ENCODE results near the gene PABPN1. TPM values are rescaled to one million over a fixed set of nuclear protein-coding genes. Genes with fewer than 3 reads are reported as not detected.

The PABPN1 gene
- total RNA-seq, 1 donor from 2014 or later, result 162 TPM

- H3K4me2 ChIP-seq (ENCODE audit: low read length), result peak within 1 kb of the TSS; percentile 95
- H3K79me2 ChIP-seq (ENCODE audit: insufficient read depth, low read length), result no peaks in the 10 kb centered on the region
- H3K9me3 Mint-ChIP-seq (ENCODE audit: unreplicated experiment), result peaks cover 6% of the 10 kb centered on the region
- no peak for TF ChIP-seq EZH2 (IDR thresholded peaks at IDR 0.05; ENCODE audit: insufficient read depth, low read length)
- TF ChIP-seq, protein P1, sequence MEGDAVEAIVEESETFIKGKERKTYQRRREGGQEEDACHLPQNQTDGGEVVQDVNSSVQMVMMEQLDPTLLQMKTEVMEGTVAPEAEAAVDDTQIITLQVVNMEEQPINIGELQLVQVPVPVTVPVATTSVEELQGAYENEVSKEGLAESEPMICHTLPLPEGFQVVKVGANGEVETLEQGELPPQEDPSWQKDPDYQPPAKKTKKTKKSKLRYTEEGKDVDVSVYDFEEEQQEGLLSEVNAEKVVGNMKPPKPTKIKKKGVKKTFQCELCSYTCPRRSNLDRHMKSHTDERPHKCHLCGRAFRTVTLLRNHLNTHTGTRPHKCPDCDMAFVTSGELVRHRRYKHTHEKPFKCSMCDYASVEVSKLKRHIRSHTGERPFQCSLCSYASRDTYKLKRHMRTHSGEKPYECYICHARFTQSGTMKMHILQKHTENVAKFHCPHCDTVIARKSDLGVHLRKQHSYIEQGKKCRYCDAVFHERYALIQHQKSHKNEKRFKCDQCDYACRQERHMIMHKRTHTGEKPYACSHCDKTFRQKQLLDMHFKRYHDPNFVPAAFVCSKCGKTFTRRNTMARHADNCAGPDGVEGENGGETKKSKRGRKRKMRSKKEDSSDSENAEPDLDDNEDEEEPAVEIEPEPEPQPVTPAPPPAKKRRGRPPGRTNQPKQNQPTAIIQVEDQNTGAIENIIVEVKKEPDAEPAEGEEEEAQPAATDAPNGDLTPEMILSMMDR (IDR thresholded peaks at IDR 0.05; ENCODE audit: insufficient read depth, low read depth, low read length), result no peak
- H3K27me3 ChIP-seq (ENCODE audit: insufficient read depth, low read length), result peaks cover 2% of the 10 kb centered on the region
- peak within 1 kb of the TSS; percentile 85 for H3K4me3 Mint-ChIP-seq (ENCODE audit: unreplicated experiment)
- H3K27ac Mint-ChIP-seq (ENCODE audit: unreplicated experiment), result peak within 1 kb of the TSS; percentile 68
- no peaks in the 10 kb centered on the region for H3K36me3 ChIP-seq (ENCODE audit: insufficient read depth, low read length)
- peaks cover 2% of the 10 kb centered on the region for H3K4me1 Mint-ChIP-seq (ENCODE audit: low read depth, unreplicated experiment)
- peaks cover 20% of the 10 kb centered on the region for H3K27me3 Mint-ChIP-seq (ENCODE audit: low read depth, unreplicated experiment)
- H2AFZ ChIP-seq (ENCODE audit: low read depth, low read length), result peak within 1 kb of the TSS; percentile 84
- peaks cover 18% of the 10 kb centered on the region for H3K36me3 Mint-ChIP-seq (ENCODE audit: low read depth, unreplicated experiment)
- peak within 1 kb of the TSS; percentile 71 for H3K4me3 ChIP-seq (ENCODE audit: insufficient read depth, low read depth, low read length)
- FAIRE-seq (no peak), DNase-seq (ENCODE audit: low read depth) (peak; percentile 84)
- H3K9me3 ChIP-seq (ENCODE audit: insufficient read depth, low read depth, low read length), result no peaks in the 10 kb centered on the region
- peak within 1 kb of the TSS; percentile 38 for H3K27ac ChIP-seq (ENCODE audit: low read depth, low read length)
- no peaks in the 10 kb centered on the region for H3K4me1 ChIP-seq (ENCODE audit: insufficient read depth, low read length)
- peak within 1 kb of the TSS; percentile 74 for H3K9ac ChIP-seq (ENCODE audit: low read length)
- H4K20me1 ChIP-seq (ENCODE audit: insufficient read depth, low read length), result peaks cover 5% of the 10 kb centered on the region
These were observed 31.5 kb downstream of the PABPN1 start, which contains the start of gene SLC22A17 for GRCh38 chr14:23352506-23353432. Gene SLC22A17, minus strand, starts transcription at chr14:23352887.

DNA sequence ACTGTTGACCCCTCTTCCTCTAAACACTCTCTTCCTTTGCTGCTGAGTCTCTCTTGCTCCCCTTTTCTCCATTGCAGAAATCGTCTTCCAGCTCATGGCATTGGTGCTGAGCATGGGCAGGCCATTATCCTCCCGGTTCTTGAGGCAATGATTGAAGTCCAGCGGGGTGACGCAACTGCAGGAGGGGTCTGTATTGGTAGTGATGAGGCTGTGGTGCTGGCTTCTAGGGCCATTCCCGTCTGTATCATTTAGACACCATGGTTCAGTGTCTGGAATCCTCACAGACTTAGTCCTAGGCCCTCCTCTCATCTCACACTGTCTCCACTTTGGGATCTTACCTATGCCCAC is 32.1 kb downstream of the PABPN1 start:
- no peaks in the 10 kb centered on the region for H3K79me2 ChIP-seq (ENCODE audit: insufficient read depth, low read length)
- H3K9me3 ChIP-seq (ENCODE audit: insufficient read depth, low read depth, low read length), result no peaks in the 10 kb centered on the region
- no peak overlapping the region for H3K4me3 ChIP-seq (ENCODE audit: insufficient read depth, low read depth, low read length)
- DNase-seq (ENCODE audit: low read depth), result no peak
- H3K9me3 Mint-ChIP-seq (ENCODE audit: unreplicated experiment), result peaks cover 6% of the 10 kb centered on the region
- H3K9ac ChIP-seq (ENCODE audit: low read length), result peak overlapping the region; percentile 74
- H3K4me1 ChIP-seq (ENCODE audit: insufficient read depth, low read length), result no peaks in the 10 kb centered on the region
- H3K36me3 Mint-ChIP-seq (ENCODE audit: low read depth, unreplicated experiment), result peaks cover 16% of the 10 kb centered on the region
- TF ChIP-seq, protein P1 (IDR thresholded peaks at IDR 0.05; ENCODE audit: insufficient read depth, low read depth, low read length), result no peak
- no peak for TF ChIP-seq EZH2 (IDR thresholded peaks at IDR 0.05; ENCODE audit: insufficient read depth, low read length)
- peak overlapping the region; percentile 95 for H3K4me2 ChIP-seq (ENCODE audit: low read length)
- peaks cover 2% of the 10 kb centered on the region for H3K27me3 ChIP-seq (ENCODE audit: insufficient read depth, low read length)
- peaks cover 5% of the 10 kb centered on the region for H4K20me1 ChIP-seq (ENCODE audit: insufficient read depth, low read length)
- H3K4me3 Mint-ChIP-seq (ENCODE audit: unreplicated experiment), result peak overlapping the region; percentile 85
- peaks cover 3% of the 10 kb centered on the region for H3K36me3 ChIP-seq (ENCODE audit: insufficient read depth, low read length)
- no peak overlapping the region for H3K27ac ChIP-seq (ENCODE audit: low read depth, low read length)
- H2AFZ ChIP-seq (ENCODE audit: low read depth, low read length), result no peak overlapping the region
- H3K27ac Mint-ChIP-seq (ENCODE audit: unreplicated experiment), result peak overlapping the region; percentile 68
- peaks cover 2% of the 10 kb centered on the region for H3K4me1 Mint-ChIP-seq (ENCODE audit: low read depth, unreplicated experiment)
- H3K27me3 Mint-ChIP-seq (ENCODE audit: low read depth, unreplicated experiment), result peaks cover 21% of the 10 kb centered on the region
- FAIRE-seq, result no peak

DNA sequence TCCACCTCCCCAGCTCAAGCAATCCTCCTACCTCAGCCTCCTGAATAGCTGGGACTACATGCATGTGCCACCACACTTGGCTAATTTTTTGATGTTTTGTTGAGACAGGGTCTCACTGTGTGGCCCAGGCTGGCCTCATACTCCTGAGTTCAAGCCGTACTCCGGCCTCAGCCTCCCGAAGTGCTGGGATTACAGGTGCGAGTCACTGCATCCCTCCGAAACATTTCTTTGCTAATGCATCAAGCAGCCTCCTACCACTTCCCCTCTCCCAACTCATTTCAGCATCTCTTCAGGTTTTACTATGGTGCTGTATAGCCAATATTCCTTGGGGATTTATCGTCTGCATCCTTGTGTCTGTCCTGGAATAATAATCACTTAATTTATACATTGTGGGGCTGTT is 33.7 kb downstream of the PABPN1 start:
- Histone ChIP-seq H2AFZ (ENCODE audit: low read depth, low read length) (no peak overlapping the region), H3K9me3 (ENCODE audit: insufficient read depth, low read depth, low read length) (no peaks in the 10 kb centered on the region), H3K4me1 (ENCODE audit: insufficient read depth, low read length) (no peaks in the 10 kb centered on the region), H3K9ac (ENCODE audit: low read length) (no peak overlapping the region), H3K27me3 (ENCODE audit: insufficient read depth, low read length) (peaks cover 2% of the 10 kb centered on the region), H3K27ac (ENCODE audit: low read depth, low read length) (no peak overlapping the region), H3K36me3 (ENCODE audit: insufficient read depth, low read length) (peaks cover 3% of the 10 kb centered on the region), H3K4me2 (ENCODE audit: low read length) (no peak overlapping the region), H3K79me2 (ENCODE audit: insufficient read depth, low read length) (no peaks in the 10 kb centered on the region), H4K20me1 (ENCODE audit: insufficient read depth, low read length) (peaks cover 5% of the 10 kb centered on the region), H3K4me3 (ENCODE audit: insufficient read depth, low read depth, low read length) (no peak overlapping the region)
- H3K36me3 Mint-ChIP-seq (ENCODE audit: low read depth, unreplicated experiment), result peaks cover 10% of the 10 kb centered on the region
- H3K27me3 Mint-ChIP-seq (ENCODE audit: low read depth, unreplicated experiment), result peaks cover 18% of the 10 kb centered on the region
- TF ChIP-seq, protein P1 (IDR thresholded peaks at IDR 0.05; ENCODE audit: insufficient read depth, low read depth, low read length), result no peak
- TF ChIP-seq EZH2 (IDR thresholded peaks at IDR 0.05; ENCODE audit: insufficient read depth, low read length), result no peak
- no peak overlapping the region for H3K27ac Mint-ChIP-seq (ENCODE audit: unreplicated experiment)
- no peak overlapping the region for H3K4me3 Mint-ChIP-seq (ENCODE audit: unreplicated experiment)
- H3K4me1 Mint-ChIP-seq (ENCODE audit: low read depth, unreplicated experiment), result peaks cover 2% of the 10 kb centered on the region
- FAIRE-seq (no peak), DNase-seq (ENCODE audit: low read depth) (no peak)
- peaks cover 6% of the 10 kb centered on the region for H3K9me3 Mint-ChIP-seq (ENCODE audit: unreplicated experiment)
